Fibroblast of lung (primary cell): ENCODE data around the gene LRRC53.

Experiments
- EZH2 ChIP-seq: IDR thresholded peaks from 2 replicates; pipeline ENCODE4 v1.5.1; 2012; ENCODE audit warnings: low read length, control low read depth, mild to moderate bottlenecking; ENCODE audit errors: missing control alignments
- TF ChIP-seq, protein P1 (sequence below), 2 donors: IDR thresholded peaks in 1 of 2; conservative IDR thresholded peaks in 1 of 2; 1 replicate in 1 of 2; 2 replicates in 1 of 2; pipeline ENCODE4 v1.5.1; 2011 to 2012; ENCODE audit warnings: low read length in 2 of 2, control low read depth in 1 of 2, inconsistent platforms in 1 of 2, low read depth in 1 of 2, mild to moderate bottlenecking in 1 of 2

GRCh38 chr1:74486036-74486435 lies 26.4 kb downstream of the LRRC53 start:
- TF ChIP-seq, protein P1, sequence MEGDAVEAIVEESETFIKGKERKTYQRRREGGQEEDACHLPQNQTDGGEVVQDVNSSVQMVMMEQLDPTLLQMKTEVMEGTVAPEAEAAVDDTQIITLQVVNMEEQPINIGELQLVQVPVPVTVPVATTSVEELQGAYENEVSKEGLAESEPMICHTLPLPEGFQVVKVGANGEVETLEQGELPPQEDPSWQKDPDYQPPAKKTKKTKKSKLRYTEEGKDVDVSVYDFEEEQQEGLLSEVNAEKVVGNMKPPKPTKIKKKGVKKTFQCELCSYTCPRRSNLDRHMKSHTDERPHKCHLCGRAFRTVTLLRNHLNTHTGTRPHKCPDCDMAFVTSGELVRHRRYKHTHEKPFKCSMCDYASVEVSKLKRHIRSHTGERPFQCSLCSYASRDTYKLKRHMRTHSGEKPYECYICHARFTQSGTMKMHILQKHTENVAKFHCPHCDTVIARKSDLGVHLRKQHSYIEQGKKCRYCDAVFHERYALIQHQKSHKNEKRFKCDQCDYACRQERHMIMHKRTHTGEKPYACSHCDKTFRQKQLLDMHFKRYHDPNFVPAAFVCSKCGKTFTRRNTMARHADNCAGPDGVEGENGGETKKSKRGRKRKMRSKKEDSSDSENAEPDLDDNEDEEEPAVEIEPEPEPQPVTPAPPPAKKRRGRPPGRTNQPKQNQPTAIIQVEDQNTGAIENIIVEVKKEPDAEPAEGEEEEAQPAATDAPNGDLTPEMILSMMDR (conservative IDR thresholded peaks at IDR 0.05 in 1 of 2, IDR thresholded peaks at IDR 0.05 in 1 of 2; ENCODE audit: low read depth in 1 of 2, low read length in 2 of 2): no peak
- TF ChIP-seq EZH2: no peak
